Central memory CD8-positive, alpha-beta T cell (primary cell): ENCODE measurements around the gene NTHL1.
"Not testable (repeated sequence)": the region's sequence is repeated elsewhere in the genome, so short reads cannot be mapped to it uniquely, and the experiment has no call there.

Experiments used
- ATAC-seq: fragments of 150-1000 bp; cut with Tn5 transposase; replicated peaks from 2 replicates; pipeline ENCODE4 v1.10.0; 2022; ENCODE audit warnings: mild to moderate bottlenecking, moderate FRiP score, moderate number of reproducible peaks; ENCODE audit not compliant: poor library complexity, severe bottlenecking; ENCODE audit errors: extremely low read depth
- DNase-seq, 2 donors: peaks; one replicate each; pipeline ENCODE4 v3.0.0; 2021; ENCODE audit warnings: low spot score in 2 of 2
- H3K27ac Mint-ChIP-seq: one replicate; pipeline ENCODE4 v1.8.0; 2022; ENCODE audit warnings: low read depth, mild to moderate bottlenecking, moderate library complexity, mixed read lengths
- H3K27me3 Mint-ChIP-seq: one replicate; pipeline ENCODE4 v1.8.0; 2022; ENCODE audit warnings: mixed read lengths
- H3K36me3 Mint-ChIP-seq: one replicate; pipeline ENCODE4 v1.8.0; 2022; ENCODE audit warnings: mild to moderate bottlenecking, moderate library complexity, mixed read lengths; ENCODE audit not compliant: insufficient read depth
- H3K4me1 Mint-ChIP-seq: one replicate; pipeline ENCODE4 v1.8.0; 2022; ENCODE audit warnings: mixed read lengths
- H3K4me3 Mint-ChIP-seq: one replicate; pipeline ENCODE4 v1.8.0; 2022; ENCODE audit warnings: mild to moderate bottlenecking, moderate library complexity, mixed read lengths
- H3K9me3 Mint-ChIP-seq: one replicate; pipeline ENCODE4 v1.8.0; 2022; ENCODE audit warnings: mixed read lengths

NTHL1 gene

DNA sequence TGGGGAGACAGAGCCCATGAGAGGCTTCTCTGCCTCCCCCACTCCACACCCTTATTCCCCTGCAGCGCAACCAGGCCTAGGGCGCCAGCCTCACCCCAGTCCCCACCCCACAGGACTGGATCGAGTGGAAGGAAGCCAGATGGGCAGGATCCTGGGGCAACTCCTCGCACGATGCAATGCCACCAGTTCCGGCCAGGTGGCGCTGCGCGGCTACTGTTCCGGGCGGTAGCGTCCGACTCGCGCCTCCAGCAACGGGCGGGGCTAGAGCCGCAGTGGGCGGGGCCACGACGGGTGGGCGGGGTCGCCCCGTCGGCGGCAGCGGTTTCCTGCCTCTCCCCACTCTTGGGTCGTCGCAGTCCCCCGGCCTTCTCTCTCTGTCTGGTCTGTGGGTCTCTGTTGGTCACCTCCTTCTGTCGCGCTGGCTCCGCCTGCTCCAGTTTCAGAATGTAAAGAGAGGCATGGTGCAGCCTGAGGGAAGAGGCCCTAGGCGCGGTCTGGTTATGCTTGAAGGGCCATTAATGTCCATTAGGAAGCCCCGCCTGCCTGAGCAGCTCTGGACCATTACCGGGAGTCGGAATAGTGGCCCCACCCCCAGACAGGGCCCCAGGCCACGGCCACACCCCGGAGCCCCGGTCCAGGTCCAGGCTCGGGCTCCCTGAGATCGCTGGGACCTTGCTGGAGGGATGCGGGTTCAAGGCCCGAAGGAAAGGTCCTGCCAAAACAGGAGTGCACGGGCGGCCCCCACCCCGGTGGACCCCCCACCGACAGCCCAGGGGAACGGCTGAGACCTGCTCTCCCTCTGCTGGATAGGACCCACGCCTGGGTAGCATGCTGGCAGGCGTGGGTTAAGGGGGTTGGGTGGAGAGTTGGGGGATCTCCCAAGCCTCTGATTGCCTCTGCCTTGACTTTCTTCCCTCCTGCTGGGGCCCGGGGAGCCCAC, 24.3 kb downstream of the NTHL1 start:
- DNase-seq (peak; percentile 90 to 97), ATAC-seq (peak; percentile 80)
- no peaks in the 10 kb centered on the region for H3K9me3 Mint-ChIP-seq
- peak overlapping the region; percentile 65 for H3K4me3 Mint-ChIP-seq
- H3K36me3 Mint-ChIP-seq, result peaks cover 5% of the 10 kb centered on the region
- H3K4me1 Mint-ChIP-seq, result peaks cover 12% of the 10 kb centered on the region
- peak overlapping the region; percentile 78 for H3K27ac Mint-ChIP-seq
- H3K27me3 Mint-ChIP-seq, result peaks cover 39% of the 10 kb centered on the region

- H3K4me3 Mint-ChIP-seq, result peak overlapping the region; percentile 65
- peak overlapping the region; percentile 78 for H3K27ac Mint-ChIP-seq
- peak; percentile 29 for ATAC-seq
- no peak for DNase-seq
- H3K27me3 Mint-ChIP-seq, result peaks cover 40% of the 10 kb centered on the region
- H3K4me1 Mint-ChIP-seq, result peaks cover 12% of the 10 kb centered on the region
- H3K36me3 Mint-ChIP-seq, result peaks cover 5% of the 10 kb centered on the region
- no peaks in the 10 kb centered on the region for H3K9me3 Mint-ChIP-seq
Measured at GRCh38 chr16:2022723-2023091, 24.9 kb downstream of the NTHL1 start.

DNA sequence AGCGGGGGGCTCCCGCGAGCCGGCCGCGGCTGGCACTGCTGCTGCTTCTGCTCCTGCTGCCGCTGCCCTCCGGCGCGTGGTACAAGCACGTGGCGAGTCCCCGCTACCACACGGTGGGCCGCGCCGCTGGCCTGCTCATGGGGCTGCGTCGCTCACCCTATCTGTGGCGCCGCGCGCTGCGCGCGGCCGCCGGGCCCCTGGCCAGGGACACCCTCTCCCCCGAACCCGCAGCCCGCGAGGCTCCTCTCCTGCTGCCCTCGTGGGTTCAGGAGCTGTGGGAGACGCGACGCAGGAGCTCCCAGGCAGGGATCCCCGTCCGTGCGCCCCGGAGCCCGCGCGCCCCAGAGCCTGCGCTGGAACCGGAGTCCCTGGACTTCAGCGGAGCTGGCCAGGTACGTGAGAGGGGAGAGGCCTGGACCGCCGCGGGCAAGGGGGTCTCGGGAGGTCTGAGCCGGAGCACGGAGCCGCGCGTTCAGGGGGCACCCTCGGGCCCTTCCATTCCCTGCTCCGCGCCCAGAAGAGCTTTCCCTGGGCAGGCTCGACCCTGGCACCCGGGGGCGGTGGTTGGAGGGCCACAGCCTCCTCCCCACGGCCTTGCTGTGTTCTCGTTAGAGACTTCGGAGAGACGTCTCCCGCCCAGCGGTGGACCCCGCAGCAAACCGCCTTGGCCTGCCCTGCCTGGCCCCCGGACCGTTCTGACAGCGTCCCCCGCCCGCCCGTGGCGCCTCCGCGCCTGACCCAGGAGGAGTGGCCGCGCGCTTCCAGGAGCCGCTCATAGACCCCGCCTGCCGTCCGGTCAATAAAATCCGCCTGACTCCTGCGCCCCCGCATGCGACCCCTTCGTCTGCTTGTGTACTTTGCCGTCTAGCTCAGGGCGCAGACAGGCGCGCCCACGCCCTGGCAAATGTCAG, 27.5 kb downstream of the NTHL1 start:
- H3K27ac Mint-ChIP-seq, result no peak overlapping the region
- ATAC-seq, result no peak

GRCh38 chr16:2019518-2019920, 28.1 kb downstream of the NTHL1 start, which contains the start of gene NPW:
Gene NPW (plus strand): TSS chr16:2019785.
- Mint-ChIP-seq H3K9me3 (no peaks in the 10 kb centered on the region), H3K27me3 (peaks cover 40% of the 10 kb centered on the region), H3K4me1 (peaks cover 12% of the 10 kb centered on the region), H3K27ac (no peak within 1 kb of the TSS), H3K36me3 (peaks cover 5% of the 10 kb centered on the region), H3K4me3 (no peak within 1 kb of the TSS)
- ATAC-seq, result no peak
- no peak for DNase-seq

More for the DNA sequence above, 27.5 kb downstream of the NTHL1 start:
- DNase-seq, result no peak
- Mint-ChIP-seq H3K9me3 (no peaks in the 10 kb centered on the region), H3K27me3 (peaks cover 40% of the 10 kb centered on the region), H3K36me3 (peaks cover 5% of the 10 kb centered on the region), H3K4me3 (no peak overlapping the region), H3K4me1 (peaks cover 12% of the 10 kb centered on the region)

GRCh38 chr16:2016407-2016922, 31.2 kb downstream of the NTHL1 start:
- Mint-ChIP-seq H3K4me1 (no peaks in the 10 kb centered on the region), H3K36me3 (no peaks in the 10 kb centered on the region), H3K27me3 (peaks cover 22% of the 10 kb centered on the region), H3K9me3 (no peaks in the 10 kb centered on the region), H3K4me3 (no peak overlapping the region), H3K27ac (no peak overlapping the region)
- no peak for ATAC-seq
- DNase-seq, result no peak

- H3K27me3 Mint-ChIP-seq, result peaks cover 16% of the 10 kb centered on the region
- DNase-seq, result no peak
- H3K27ac Mint-ChIP-seq, result no peak overlapping the region
- no peak overlapping the region for H3K4me3 Mint-ChIP-seq
- no peaks in the 10 kb centered on the region for H3K4me1 Mint-ChIP-seq
- no peaks in the 10 kb centered on the region for H3K9me3 Mint-ChIP-seq
- no peaks in the 10 kb centered on the region for H3K36me3 Mint-ChIP-seq
- no peak for ATAC-seq
Measured at GRCh38 chr16:2015947-2016208, 31.8 kb downstream of the NTHL1 start.

DNA sequence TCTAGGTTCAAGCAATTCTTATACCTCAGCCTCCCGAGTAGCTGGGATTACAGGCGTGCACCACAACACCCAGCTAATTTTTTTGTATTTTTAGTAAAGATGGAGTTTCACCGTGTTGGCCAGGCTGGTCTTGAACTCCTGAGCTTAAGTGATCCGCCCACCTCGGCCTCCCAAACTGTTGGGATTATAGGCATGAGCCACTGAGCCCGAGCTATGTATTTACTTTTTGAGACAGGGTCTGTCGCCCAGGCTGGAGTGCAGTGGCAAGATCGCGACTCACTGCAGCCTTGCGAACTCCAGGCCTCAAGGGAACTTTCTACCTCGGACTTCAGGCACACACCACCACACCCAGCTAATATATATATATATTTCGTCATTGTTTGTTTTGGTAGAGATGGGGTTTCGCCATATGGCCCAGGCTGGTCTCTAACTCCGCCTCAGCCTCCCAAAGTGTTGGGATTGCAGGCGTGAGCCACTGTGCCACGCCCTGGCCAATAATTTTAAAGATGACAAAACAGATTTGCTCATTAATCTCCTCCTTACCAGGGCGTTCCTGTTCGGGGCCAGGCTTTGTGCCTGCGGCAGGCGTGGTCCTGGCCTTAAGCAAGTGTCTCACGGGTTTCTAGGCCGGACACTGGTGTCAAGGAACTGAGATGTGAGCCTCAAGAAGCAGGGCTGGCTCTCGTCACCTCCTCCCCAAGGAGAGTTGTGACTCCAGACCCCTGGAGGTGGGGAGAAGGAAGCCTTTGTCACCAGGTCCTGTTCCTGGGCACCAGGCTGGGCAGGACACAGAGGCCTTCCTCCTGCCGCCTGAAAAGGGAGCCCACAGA, 32.3 kb downstream of the NTHL1 start:
- Mint-ChIP-seq H3K27ac (no peak overlapping the region), H3K9me3 (no peaks in the 10 kb centered on the region), H3K27me3 (peaks cover 11% of the 10 kb centered on the region), H3K4me3 (no peak overlapping the region), H3K4me1 (peaks cover under 1% of the 10 kb centered on the region), H3K36me3 (no peaks in the 10 kb centered on the region)
- no peak for DNase-seq
- ATAC-seq, result no peak

DNA sequence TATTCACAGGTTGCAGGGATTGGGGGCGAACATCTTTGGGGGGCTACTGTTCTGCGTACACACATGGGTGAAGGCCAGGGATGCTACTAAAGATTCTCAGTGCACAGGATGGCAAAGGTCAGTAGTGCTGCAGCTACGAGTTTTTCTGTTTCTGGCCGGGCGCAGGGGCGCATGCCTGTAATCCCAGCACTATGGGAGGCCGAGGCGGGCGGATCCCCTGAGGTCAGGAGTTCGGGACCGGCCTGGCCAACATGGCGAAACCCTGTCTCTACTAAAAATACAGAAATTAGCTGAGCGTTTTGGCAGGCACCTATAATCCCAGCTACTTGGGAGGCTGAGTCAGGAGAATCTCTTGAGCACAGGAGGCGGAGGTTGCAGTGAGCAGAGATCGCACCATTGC, 34.1 kb downstream of the NTHL1 start:
- DNase-seq (no peak), ATAC-seq (no peak)
- Mint-ChIP-seq H3K27ac (no peak overlapping the region), H3K4me1 (peaks cover 10% of the 10 kb centered on the region), H3K4me3 (no peak overlapping the region), H3K27me3 (peaks cover 3% of the 10 kb centered on the region), H3K36me3 (peaks cover 3% of the 10 kb centered on the region), H3K9me3 (no peaks in the 10 kb centered on the region)

GRCh38 chr16:2011726-2012125, 35.9 kb downstream of the NTHL1 start:
- not testable (repeated sequence) for DNase-seq, H3K27me3 Mint-ChIP-seq, H3K27ac Mint-ChIP-seq, ATAC-seq, H3K36me3 Mint-ChIP-seq, H3K9me3 Mint-ChIP-seq, H3K4me3 Mint-ChIP-seq
- peaks cover 28% of the 10 kb centered on the region for H3K4me1 Mint-ChIP-seq

DNA sequence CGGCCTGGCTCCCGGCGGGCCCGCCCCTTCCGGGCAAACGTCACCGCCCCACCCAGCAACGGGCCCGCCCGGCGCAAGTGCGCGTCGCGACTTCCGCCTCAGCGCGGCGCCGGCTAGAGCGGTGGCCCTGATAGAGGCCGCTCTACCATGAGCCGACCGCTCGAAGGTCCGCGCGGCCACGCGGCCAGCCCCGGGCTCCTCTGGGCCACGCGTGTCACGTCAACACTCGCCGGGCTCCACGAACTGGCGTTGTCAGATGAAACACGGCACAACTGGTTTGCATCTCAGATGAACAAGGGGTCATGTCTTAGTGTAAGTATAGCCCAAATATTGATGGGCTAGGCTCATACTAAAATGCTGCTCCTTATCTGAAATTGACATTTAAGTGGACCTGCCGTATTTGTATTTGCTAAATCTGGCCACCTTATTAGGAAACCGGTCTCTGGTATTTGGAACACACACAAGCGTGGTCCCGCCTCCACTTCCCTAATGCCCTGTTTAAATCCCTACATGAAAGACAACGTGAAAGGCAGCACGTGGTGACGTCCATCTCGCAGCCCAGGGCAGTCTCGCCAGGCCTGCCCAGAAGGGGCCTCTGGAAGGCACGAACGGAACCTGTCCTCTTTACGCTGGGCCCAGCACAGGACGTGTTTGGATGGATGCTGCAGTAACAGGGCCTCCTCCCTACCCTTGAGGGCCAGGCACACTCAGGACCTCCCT, 37.7 kb downstream of the NTHL1 start, which contains the start of gene ZNF598:
Gene ZNF598, minus strand, starts transcription at position 31 of the 720 bp plus-strand sequence.
- peaks cover 44% of the 10 kb centered on the region for H3K4me1 Mint-ChIP-seq
- peak within 1 kb of the TSS; percentile 83 for H3K4me3 Mint-ChIP-seq
- H3K36me3 Mint-ChIP-seq, result peaks cover 7% of the 10 kb centered on the region
- H3K9me3 Mint-ChIP-seq, result no peaks in the 10 kb centered on the region
- H3K27me3 Mint-ChIP-seq, result no peaks in the 10 kb centered on the region
- H3K27ac Mint-ChIP-seq, result peak within 1 kb of the TSS; percentile 93
- ATAC-seq, result peak; percentile 93
- DNase-seq, result peak; percentile 56 to 59

DNA sequence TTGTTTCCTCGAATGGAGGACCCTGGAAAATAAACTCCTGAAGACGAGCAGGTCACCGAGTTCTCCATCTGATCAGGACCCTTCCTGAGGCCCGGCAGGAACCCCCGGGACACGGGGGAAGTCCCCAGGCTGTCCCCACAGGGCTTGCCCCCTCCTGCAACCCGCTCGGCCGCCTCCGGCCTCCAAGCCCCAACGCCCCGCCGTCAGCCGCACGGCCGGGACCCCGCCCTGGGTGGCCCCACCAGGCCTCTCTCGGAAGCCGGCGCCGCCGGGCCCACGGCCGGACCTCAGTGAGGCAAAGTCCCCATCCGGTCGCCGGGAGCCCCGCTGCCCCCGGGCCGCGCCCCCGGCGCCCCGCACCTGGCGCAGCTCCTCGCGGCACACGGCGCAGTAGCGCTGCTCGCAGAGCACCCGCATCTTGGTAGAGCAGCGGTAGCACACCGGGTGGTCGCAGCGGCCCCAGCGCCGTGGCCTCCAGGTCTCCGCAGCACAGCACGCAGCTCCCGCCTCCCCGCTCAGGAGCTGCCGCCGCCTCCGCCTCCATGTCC, 38.4 kb downstream of the NTHL1 start:
- H3K9me3 Mint-ChIP-seq, result no peaks in the 10 kb centered on the region
- ATAC-seq (peak; percentile 55), DNase-seq (no peak)
- peaks cover 48% of the 10 kb centered on the region for H3K4me1 Mint-ChIP-seq
- no peaks in the 10 kb centered on the region for H3K27me3 Mint-ChIP-seq
- H3K27ac Mint-ChIP-seq, result peak overlapping the region; percentile 81
- H3K36me3 Mint-ChIP-seq, result peaks cover 7% of the 10 kb centered on the region
- peak overlapping the region; percentile 83 for H3K4me3 Mint-ChIP-seq
